Spleen (tissue), 11 donors: Measurements from ENCODE around the gene LASP1. TPM values are rescaled to one million over a fixed set of nuclear protein-coding genes. Genes with fewer than 3 reads are reported as not detected.

ENCODE experiments used
- DNase-seq: peaks from one replicate; pipeline ENCODE4 v3.0.0-alpha.2; 2020
- H3K27ac ChIP-seq, 8 donors: fragments of 200-600 bp; sonication (generic) in 7 of 8; 1 replicate in 4 of 8; 2 replicates in 4 of 8; pipeline versions ENCODE4 v1.5.0 to v1.8.0; 2016 to 2021; ENCODE audit warnings: inconsistent platforms in 4 of 8, mild to moderate bottlenecking in 4 of 8, moderate library complexity in 1 of 8
- H3K27me3 ChIP-seq, 7 donors: fragments of 200-600 bp; sonication (generic) in 6 of 7; replicated peaks in 1 of 7; 1 replicate in 4 of 7; 2 replicates in 3 of 7; pipeline versions ENCODE4 v1.5.0 to v1.8.0; 2016 to 2021; ENCODE audit warnings: inconsistent platforms in 3 of 7, mild to moderate bottlenecking in 1 of 7
- H3K36me3 ChIP-seq, 6 donors: fragments of 200-600 bp; sonication (generic) in 5 of 6; 1 replicate in 4 of 6; 2 replicates in 2 of 6; pipeline versions ENCODE4 v1.5.0 to v1.8.0; 2016 to 2021; ENCODE audit warnings: inconsistent platforms in 2 of 6
- H3K4me1 ChIP-seq, 6 donors: fragments of 200-600 bp; sonication (generic) in 5 of 6; 1 replicate in 3 of 6; 2 replicates in 3 of 6; pipeline versions ENCODE4 v1.5.0 to v1.8.0; 2016 to 2021; ENCODE audit warnings: inconsistent platforms in 3 of 6
- H3K4me3 ChIP-seq, 8 donors: fragments of 200-600 bp; sonication (generic) in 7 of 8; 1 replicate in 4 of 8; 2 replicates in 4 of 8; pipeline versions ENCODE4 v1.5.0 to v1.8.0; 2016 to 2021; ENCODE audit warnings: inconsistent platforms in 4 of 8, mild to moderate bottlenecking in 4 of 8, moderate library complexity in 2 of 8
- H3K9me3 ChIP-seq, 8 donors: fragments of 200-600 bp; sonication (generic) in 7 of 8; 1 replicate in 4 of 8; 2 replicates in 4 of 8; pipeline versions ENCODE4 v1.5.0 to v1.8.0; 2016 to 2021; ENCODE audit warnings: inconsistent platforms in 4 of 8
- POLR2A ChIP-seq, 3 donors: fragments of 450-650 bp; IDR thresholded peaks; one replicate each; pipeline ENCODE4 v1.5.1; 2017; ENCODE audit warnings: antibody characterized with exemption in 3 of 3, mild to moderate bottlenecking in 1 of 3
- POLR2AphosphoS5 ChIP-seq, 3 donors: sonication (generic); formaldehyde crosslinking; IDR thresholded peaks; one replicate each; pipeline ENCODE4 v1.5.1; 2017; ENCODE audit warnings: antibody characterized with exemption in 3 of 3
- WGBS, 5 donors: extraction: QIAGEN DNeasy Blood & Tissue Kit in 3 of 5; methylation state at CpG; one replicate each; pipeline versions ENCODE4 v1.1.5 to v1.1.7; 2013 to 2018; 5-methylcytosine and 5-hydroxymethylcytosine counted together
- intact Hi-C: fragments of 100-400 bp; cut with DNase I; formaldehyde crosslinking; loops from one replicate; pipeline ENCODE4 v1.15.0; 2023; ENCODE audit warnings: low total_unique reads
- polyA plus RNA-seq, 3 donors: library from polyadenylated mRNA; stranded (reverse); fragments of 200-250 nt; gene quantifications; one replicate each; pipeline ENCODE4 v1.2.1, GENCODE V29; 2013
- total RNA-seq, 7 donors: library from RNA; depleted of rRNA in 3 of 7; stranded (reverse); fragments of >200 nt in 3 of 7; fragmentation: NEBNext Ultra II Directional in 4 of 7; extraction: Animal tissue kit (Norgen Biotek cat#: 25700) in 4 of 7; gene quantifications; one replicate each; pipeline versions ENCODE4 v1.1.0 to v1.2.1, GENCODE V29; 2016 to 2021
- TF ChIP-seq, protein P1 (sequence below), 11 experiments: fragments of 200-600 bp in 7 of 11; fragments of 450-650 bp in 4 of 11; sonication (generic) in 4 of 11; IDR thresholded peaks in 8 of 11; conservative IDR thresholded peaks in 3 of 11; 1 replicate in 7 of 11; 2 replicates in 4 of 11; pipeline versions ENCODE4 v1.4.0 to v1.8.0; 2016 to 2021; ENCODE audit warnings: antibody characterized with exemption in 11 of 11, inconsistent platforms in 4 of 11, mild to moderate bottlenecking in 1 of 11
- donor health status: healthy with polysubstance abuse.
- donor health status: DM: no; HTN: no; CAD: no; lungs with moderate emphysema.
- donor health status: DM: no; HTN: no; CAD: no.
- donor health status: Bipolar disorder and iron deficiency.
- donor health status: healthy.
- donor health status: DM: no; HTN: no; CAD: no.
- donor health status: DM: yes; HTN: yes; CAD: no.

The LASP1 gene
- total and polyA plus RNA-seq, 10 donors: 38.8 to 196 (median 143) TPM

DNA sequence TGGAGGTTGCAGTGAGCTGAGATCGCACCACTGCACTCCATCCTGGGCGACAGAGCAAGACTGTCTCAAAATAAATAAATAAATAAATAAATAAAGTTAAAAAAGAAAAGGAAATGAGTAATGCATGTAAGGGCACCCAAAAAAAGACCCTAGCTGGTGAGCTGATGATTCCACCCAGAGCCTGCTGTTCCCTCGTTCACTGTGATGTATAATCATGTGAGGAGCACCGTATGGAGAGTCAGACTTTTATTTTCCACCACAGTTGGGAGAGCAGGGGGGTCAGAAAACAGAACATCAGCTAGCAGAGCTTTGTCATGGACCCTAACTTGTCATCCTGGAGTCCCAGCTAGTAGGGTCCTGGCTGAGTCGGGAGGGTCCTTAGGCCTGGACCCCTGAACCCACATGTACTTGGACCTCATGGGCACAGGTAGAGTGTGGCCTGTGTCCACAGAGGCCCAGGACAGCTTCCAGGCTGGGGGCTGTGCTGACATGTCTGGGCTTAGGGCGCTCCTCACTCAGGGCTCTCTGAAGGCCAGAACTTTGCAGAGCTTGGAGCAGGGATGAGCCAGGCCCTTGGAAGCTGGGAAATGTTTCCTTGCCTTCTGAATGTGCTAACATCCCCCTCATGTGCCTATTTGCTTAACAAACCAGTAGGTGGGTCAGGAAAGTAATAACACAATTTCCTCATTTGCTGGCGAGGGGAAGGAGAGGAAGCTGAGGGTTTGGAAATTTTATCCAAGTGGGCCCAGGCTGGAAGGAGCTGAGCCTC, 36.8 kb downstream of the LASP1 start:
- no peaks in the 10 kb centered on the region for H3K9me3 ChIP-seq
- WGBS, 5 donors: 66 to 69% (median 68%) methylated on average over 6 to 7 of the region's 7 CpGs
- peak overlapping the region in 6 of 8 donors; percentile 3 to 72 (median 44) for H3K27ac ChIP-seq
- peaks cover 0 to 88% (median 27%) of the 10 kb centered on the region in 6 donors for H3K36me3 ChIP-seq
- peaks cover 27 to 99% (median 71%) of the 10 kb centered on the region in 6 donors for H3K4me1 ChIP-seq
- TF ChIP-seq POLR2A (IDR thresholded peaks at IDR 0.05) (no peak), POLR2AphosphoS5 (IDR thresholded peaks at IDR 0.05) (no peak)
- TF ChIP-seq, protein P1, sequence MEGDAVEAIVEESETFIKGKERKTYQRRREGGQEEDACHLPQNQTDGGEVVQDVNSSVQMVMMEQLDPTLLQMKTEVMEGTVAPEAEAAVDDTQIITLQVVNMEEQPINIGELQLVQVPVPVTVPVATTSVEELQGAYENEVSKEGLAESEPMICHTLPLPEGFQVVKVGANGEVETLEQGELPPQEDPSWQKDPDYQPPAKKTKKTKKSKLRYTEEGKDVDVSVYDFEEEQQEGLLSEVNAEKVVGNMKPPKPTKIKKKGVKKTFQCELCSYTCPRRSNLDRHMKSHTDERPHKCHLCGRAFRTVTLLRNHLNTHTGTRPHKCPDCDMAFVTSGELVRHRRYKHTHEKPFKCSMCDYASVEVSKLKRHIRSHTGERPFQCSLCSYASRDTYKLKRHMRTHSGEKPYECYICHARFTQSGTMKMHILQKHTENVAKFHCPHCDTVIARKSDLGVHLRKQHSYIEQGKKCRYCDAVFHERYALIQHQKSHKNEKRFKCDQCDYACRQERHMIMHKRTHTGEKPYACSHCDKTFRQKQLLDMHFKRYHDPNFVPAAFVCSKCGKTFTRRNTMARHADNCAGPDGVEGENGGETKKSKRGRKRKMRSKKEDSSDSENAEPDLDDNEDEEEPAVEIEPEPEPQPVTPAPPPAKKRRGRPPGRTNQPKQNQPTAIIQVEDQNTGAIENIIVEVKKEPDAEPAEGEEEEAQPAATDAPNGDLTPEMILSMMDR (IDR thresholded peaks at IDR 0.05 in 8 of 11, conservative IDR thresholded peaks at IDR 0.05 in 3 of 11): no peak
- H3K4me3 ChIP-seq: peak overlapping the region in 1 of 8 donors; percentile 11
- peaks cover 0 to 4% (median 0%) of the 10 kb centered on the region in 7 donors for H3K27me3 ChIP-seq
- no peak for DNase-seq
- intact Hi-C loops: no loop called here

DNA sequence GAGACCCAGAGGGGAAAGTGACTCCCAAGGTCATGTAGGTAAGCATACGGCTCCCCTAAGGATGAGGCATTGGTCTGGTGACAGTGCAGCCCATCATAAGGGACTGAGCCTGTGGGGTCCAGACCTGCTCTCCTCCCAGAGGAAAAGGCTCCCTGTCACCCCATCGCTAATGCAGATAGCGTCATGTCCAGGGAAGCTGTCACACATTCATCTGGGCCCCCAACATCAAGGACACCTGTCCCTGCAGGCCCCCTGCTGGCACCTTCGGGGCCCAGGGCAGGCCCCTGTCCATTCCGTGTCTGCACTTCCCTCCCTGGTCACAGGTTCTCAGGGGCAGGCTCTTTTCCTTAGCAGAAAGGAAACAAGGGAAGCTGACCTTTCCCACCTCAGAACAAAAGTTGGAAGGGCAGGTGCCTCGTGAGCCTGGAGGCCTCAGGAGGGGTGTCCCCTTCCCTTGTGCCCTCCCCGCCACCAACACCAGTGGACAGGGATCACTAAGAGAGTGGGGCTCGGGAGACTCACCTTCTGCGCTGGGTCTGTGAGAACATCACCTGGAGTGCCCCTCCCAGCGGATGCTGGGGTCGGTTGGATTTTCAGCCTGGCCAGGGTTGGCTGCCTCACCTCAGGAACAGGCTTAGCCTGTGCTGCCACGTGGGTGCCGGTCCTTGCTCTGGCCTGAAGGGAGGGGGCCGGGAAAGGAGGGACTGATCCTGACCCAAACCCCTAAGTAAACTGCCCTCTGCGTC, 38.2 kb downstream of the LASP1 start:
- peaks cover 26 to 99% (median 65%) of the 10 kb centered on the region in 6 donors for H3K4me1 ChIP-seq
- peaks cover 0 to 2% (median 0%) of the 10 kb centered on the region in 7 donors for H3K27me3 ChIP-seq
- peak overlapping the region in 5 of 8 donors; percentile 11 to 72 (median 46) for H3K27ac ChIP-seq
- 67 to 75% (median 72%) methylated on average over 7 to 15 of the region's 15 CpGs for WGBS, 5 donors
- intact Hi-C loops: no loop called here
- TF ChIP-seq, protein P1 (IDR thresholded peaks at IDR 0.05 in 8 of 11, conservative IDR thresholded peaks at IDR 0.05 in 3 of 11): no peak
- no peak for TF ChIP-seq POLR2AphosphoS5 (IDR thresholded peaks at IDR 0.05)
- no peak for TF ChIP-seq POLR2A (IDR thresholded peaks at IDR 0.05)
- no peak overlapping the region for H3K4me3 ChIP-seq
- DNase-seq: peak; percentile 55
- H3K9me3 ChIP-seq: no peaks in the 10 kb centered on the region
- peaks cover 0 to 88% (median 32%) of the 10 kb centered on the region in 6 donors for H3K36me3 ChIP-seq

DNA sequence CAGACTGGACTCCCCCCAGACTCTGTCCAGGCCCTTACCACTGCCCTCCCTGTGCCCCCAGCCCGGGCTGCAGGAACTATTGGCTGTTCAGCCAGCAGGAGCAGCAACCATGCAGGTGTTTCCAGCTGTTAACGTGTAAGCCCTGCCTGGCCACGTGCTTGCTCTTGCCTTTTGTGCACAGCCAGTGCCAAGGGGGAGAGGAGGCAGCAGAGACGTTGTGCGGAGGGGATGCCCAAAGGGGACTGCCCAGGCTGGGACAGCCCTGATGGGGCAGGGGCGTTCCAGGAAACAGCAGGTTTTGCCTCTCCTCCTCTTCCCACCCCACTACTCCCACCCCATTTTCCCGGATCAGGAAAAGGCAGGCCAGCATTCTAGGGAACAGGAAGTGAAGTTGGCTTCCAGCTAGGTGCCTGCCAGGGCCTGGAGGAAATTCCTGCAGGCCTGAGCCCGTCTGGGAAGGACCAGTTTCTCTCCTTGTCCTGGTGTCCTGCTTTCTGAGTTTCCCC, 38.9 kb downstream of the LASP1 start:
- peak; percentile 74 for DNase-seq
- Histone ChIP-seq H3K27me3 (no peaks in the 10 kb centered on the region), H3K9me3 (no peaks in the 10 kb centered on the region), H3K27ac (peak overlapping the region in 6 of 8 donors; percentile 2 to 72 (median 30)), H3K4me1 (peaks cover 26 to 99% (median 63%) of the 10 kb centered on the region in 6 donors), H3K36me3 (peaks cover 0 to 88% (median 35%) of the 10 kb centered on the region in 6 donors), H3K4me3 (no peak overlapping the region)
- intact Hi-C loops: no loop called here
- WGBS, 5 donors: 24 to 46% (median 39%) methylated on average over 6 to 8 of the region's 8 CpGs
- peak; percentile 14 to 53 (median 30) for TF ChIP-seq POLR2AphosphoS5 (IDR thresholded peaks at IDR 0.05)
- TF ChIP-seq POLR2A (IDR thresholded peaks at IDR 0.05): no peak

DNA sequence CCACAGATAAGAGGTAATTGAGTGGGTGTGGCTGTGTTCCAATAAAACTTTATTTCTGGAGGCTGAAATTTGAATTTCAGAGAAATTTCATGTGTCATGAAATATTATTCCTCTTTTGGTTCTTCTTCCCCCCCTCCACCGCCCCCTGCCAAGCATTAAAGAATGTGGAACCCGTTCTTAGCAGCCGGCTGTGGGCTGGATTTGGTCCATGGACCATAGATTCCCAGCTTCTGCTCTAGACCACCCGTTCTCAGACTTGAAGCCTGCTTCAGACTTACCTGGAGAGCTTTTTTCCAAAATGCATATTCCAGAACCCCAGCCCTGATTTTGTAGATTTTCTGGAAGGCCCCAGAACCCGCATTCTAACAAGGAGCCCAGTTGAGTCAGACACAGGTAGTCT, 40.5 kb downstream of the LASP1 start:
- intact Hi-C loops: no loop called here
- Histone ChIP-seq H3K36me3 (peaks cover 0 to 88% (median 36%) of the 10 kb centered on the region in 6 donors), H3K4me1 (peaks cover 26 to 99% (median 63%) of the 10 kb centered on the region in 6 donors), H3K9me3 (no peaks in the 10 kb centered on the region), H3K27ac (no peak overlapping the region), H3K4me3 (no peak overlapping the region), H3K27me3 (no peaks in the 10 kb centered on the region)
- 81 to 92% (median 84%) methylated on average over 5 of the region's 5 CpGs for WGBS, 5 donors
- TF ChIP-seq POLR2A (IDR thresholded peaks at IDR 0.05): no peak
- DNase-seq: peak; percentile 17
